GM19455 (cell line): ENCODE data around the gene LARP4B.

Experiments used
- ATAC-seq: cut with Tn5 transposase; IDR thresholded peaks from one replicate; pipeline ENCODE4 v1.9.1; 2021; ENCODE audit not compliant: unreplicated experiment

LARP4B gene

DNA sequence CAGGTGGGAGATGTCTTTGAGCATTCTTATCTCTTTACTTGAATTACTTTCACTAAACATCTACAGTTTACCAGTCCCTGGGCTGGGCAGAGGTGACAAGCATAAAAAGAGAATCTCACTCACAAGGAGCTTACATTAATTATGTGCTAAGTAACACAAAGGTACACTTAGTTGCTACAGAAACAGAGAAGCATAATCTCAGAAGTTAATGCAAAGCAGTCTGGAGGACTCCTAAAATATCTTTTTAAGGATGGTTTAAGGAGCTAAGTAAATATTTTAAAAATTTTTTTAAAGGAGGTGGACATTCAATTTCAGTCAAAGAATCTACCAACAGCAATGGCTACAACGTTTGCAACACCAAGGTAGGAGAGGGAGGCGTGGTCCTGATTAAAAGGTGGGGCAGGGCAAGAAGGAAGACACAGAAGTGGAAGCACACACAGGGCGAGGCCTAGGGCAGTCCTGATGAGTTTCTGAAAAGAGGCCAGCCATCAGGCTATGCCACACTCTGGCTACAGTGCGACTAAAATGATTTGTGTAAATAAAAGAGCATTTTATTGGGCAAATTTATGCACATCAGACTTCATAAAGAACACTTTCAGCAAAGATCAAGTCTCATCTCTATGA, 5.3 kb downstream of the LARP4B start:
- no peak for ATAC-seq

DNA sequence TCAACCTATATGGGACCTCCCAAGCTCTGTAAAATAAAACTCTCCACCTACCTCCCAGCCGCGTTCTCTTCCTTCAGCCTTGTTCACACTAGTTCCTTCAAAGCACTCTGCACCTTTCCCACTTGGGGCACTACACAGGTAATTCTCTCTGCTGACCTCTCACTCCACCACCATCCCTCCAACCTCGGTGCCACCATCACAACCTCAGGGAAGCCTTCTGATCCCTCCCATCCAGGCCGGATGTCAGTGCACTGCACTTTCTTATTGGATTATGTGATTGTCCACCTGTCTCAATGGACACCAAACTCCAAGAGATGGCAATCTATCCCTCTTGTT, 7.0 kb downstream of the LARP4B start:
- ATAC-seq: no peak

DNA sequence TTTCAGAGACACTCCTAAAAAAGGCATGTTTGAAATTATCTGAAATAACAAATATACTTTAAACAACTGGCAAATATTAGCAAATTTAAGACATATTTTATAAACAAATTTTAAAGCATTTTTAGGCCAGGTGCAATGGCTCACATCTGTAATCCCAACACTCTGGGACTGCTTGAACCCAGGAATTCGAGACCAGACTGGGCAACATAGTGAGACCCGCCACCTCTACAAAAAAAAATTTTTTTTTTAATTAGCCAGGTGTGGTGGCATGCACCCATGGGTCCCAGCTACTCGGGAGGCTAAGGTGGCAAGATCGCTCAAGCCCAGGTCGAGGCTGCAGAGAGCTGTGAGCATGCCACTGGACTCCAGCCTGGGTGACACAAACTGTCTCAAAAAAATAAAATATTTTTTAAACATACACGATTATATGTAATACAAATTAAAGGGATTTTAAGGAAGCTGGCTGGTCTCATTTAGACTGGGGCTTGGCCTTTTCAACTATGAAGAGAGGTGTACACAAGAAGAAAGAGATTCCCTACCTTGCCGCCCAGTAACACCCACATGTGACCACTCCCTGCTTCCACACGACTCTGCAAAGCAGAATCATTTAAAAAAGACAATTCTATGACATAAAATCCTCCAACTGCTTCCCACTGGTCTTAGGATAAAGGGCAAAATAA, 7.5 kb downstream of the LARP4B start:
- ATAC-seq: no peak

DNA sequence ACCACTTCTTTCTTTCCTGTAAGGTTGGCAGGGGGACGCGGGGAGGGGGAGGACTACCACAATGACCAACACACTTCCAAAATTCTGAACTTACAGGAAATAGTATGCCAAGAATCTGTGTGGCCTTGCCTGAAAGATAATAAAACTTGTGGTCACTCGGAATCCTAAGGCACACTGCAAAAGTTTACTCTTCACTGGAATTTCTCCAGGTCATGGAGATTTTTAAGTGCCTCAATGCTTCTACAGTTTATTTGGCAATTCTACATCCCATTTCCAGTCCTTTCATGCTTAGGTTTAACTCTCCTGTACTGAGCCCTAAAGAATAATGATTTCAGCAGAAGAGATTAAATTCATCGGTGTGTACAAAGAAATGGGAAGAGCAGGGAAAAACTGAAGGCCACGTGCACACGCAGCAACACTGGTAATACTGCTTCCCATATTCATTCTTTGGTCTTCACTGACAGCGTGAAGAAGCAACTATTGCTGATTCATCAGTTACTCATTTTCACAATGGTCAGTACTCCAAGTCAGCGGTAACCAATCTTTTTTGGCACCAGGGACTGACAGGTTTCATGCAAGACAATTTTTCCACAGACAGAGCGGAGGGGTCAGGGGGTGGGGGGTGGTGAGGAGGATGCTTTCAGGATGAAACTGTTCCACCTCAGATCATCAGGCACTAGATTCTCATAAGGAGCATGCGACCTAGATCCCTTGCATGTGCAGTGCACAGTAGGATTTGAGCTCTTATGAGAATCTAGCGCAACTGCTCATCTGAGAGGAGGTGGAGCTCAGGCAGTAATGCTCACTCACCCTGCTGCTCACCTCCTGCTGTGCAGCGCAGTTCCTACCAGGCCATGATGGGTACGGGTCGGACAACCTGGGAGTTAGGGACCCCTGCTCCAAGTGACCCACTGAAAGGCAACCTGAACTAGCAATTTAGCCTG, 9.8 kb downstream of the LARP4B start:
- ATAC-seq: no peak

DNA sequence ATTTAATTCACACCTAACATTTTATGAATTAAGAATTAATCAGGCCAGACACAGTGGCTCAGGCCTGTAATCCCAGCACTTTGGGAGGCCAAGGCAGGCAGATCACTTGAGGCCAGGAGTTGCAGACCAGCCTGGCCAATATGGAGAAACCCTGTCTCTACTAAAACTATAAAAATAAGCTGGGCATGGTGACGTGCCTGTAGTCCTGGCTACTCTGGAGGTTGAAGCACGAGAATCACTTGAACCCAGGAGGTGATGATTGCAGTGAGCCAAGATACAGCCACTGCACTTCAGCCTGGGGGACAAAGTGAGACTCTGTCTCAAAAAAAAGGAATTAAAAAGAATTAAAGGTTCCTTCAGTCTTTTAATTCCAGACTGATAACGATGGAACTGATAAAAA, 11.1 kb downstream of the LARP4B start:
- no peak for ATAC-seq

DNA sequence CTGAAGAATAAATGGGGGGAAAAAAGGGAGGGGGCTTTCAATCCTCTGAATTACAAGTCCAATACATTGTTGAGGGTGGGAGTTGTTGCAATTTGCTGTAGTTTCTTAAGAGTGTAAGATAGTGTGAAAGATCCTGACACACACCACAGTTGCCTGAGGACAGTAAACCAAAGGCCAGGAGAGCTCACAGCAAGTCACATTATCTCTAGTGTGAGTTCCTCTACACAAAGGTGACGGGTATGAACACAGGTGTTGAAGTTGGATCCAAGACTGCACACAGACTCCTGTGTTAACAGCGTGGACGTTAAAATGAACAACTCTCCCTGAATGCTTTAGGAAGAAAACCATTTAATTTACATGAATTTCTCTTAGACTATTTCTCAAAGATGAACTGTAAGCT, 12.0 kb downstream of the LARP4B start:
- ATAC-seq: no peak

DNA sequence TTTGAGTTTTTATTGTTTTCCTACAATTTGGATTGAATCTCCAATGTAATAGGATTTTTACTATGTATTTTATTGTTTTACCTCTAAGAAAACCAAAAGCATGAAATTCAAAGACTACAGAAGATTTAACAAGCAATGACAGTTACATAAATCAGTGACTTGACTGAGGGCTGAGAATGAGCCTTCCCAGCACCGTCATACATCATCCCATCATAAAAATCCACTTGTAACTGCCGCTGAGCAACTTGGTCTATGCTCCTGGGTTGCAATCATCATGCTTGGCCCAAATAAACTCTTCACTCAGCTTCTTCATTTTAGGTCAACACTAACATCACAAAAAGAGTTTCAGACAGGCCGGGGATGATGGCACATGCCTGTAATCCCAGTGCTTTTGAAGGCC, 13.5 kb downstream of the LARP4B start:
- ATAC-seq: no peak

DNA sequence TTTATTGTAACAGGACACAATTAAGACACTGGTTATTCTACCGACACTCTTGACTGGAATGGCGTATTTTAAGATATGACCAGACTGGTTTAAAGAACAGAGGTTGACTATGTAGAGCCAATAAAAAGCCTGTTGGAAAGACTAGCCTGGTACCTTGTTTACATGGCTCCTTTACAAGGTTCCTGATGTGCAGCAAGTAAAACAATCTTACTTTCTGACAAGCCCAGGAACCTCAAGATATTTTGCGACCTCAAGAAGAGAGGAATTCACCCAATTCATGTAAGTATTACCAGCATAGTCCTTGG, 14.1 kb downstream of the LARP4B start:
- ATAC-seq: no peak

DNA sequence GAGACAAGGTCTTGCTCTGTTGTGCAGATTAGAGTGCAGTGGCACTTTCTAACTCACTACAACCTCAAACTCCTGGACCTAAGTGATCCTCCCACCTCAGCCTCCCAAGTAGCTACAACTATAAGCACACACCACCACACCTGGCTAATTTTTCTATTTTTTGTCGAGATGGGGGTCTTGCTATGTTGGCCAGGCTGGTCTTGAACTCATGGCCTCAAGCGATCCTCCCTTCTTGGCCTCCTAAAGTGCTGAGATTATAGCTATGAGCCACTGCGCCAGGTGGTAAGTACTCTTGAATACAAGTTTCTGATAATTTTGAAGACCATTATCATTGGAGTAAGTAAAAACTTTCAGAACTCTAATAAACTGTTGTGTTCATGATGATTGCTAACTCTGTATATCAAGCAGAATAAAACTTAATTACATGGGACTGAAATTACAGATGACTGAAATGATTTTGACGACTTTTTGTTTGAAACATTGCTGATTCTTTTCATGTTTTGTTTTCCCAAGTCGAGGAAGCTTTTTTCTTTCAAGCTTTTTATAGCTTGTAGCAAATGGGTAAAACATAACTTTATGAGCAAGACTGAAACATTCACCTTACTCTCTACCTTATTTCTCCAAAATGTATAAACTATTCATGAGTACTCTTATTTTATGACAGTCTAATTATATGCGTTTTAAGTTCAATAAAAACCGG, 14.6 kb downstream of the LARP4B start:
- ATAC-seq: no peak

DNA sequence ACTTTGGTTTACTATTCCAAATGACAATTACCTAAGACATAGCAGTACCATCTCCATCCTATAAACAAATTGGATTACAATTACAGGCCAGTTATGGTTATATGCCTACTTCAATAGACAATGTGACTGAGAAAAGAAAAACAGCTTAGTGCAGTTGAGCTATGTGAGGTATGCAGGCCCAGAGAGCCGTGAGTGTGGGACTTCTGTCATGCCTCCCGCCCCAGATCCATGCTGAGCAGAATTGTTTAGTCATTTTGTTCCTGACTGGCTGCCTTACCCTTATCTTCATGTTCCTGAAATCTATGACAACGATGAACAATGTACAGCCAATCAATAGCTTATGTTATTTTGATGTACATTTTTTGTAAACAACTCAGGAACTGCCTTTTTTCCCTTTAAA, 21.7 kb downstream of the LARP4B start:
- ATAC-seq: no peak

DNA sequence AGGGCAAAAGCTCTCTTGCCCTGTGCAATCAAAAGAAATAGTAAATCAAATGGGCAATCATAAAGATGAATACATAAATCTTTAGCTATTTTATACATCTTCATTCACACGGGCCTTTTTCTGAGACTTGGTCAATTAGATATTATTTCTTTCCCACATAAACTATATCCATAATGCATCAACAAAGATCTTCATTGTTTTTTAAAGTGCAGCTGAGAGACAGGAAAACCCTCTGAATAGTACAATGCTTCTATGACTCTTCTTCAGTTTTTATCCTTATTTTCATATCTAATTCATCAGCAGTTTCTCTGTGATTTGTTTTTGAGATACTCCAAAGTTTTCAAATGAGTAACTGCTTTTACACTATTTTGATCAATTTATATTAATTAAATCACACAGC, 25.5 kb downstream of the LARP4B start:
- no peak for ATAC-seq

DNA sequence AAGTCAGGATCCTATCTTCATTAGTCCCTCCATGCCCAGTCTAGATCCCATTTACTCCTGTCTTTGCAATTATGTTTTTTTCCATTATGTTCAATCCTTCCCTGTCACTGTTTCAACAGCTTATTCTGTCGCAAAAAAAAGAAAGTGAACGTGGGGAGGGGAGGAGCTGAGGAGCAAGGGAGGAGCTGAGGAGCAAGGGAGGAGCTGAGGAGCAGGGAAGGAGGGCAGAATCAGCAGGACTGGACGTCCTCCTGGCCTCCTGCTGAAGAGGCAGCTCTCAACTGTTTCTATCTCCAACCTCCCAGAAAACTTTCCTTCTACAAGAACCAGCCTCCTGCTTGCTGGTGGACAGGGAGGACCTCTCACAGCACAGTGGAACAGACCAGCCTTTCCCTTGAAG, 26.0 kb downstream of the LARP4B start:
- no peak for ATAC-seq

DNA sequence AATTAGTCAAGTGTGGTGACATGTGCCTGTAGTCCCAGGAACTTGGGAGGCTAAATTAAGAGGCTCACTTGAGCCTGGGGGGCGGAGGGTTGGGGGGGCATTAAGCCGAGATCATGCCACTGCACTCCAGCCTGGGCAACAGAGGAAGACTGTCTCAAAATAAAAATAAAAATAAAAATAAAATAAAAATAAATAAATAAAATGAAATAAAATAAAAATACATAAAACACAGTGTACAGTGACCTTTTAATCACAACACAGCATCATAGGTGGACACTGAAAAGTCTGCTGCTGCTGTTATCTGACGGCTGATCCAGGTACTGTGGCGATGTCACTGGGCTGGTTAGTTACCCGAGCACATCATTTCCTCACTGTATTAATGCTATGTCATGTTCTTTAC, 27.1 kb downstream of the LARP4B start:
- no peak for ATAC-seq

DNA sequence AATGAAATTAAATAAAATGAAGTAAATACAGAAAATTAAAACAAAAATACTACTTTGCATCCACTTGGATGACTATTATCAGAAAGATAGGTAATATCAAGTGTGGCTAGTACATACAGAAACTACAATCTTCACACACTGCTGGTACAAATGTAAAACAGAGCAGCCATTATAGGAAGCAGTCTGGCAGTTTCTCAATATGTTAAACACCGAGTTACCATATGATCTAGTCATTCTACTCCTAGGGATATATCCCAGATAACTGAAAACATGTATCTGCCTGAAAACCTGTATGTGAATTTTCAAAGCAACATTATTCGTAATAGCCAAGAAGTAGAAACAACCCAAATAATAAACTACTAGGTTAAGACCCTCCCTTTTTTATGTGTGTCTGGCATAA, 33.4 kb downstream of the LARP4B start:
- ATAC-seq: no peak

DNA sequence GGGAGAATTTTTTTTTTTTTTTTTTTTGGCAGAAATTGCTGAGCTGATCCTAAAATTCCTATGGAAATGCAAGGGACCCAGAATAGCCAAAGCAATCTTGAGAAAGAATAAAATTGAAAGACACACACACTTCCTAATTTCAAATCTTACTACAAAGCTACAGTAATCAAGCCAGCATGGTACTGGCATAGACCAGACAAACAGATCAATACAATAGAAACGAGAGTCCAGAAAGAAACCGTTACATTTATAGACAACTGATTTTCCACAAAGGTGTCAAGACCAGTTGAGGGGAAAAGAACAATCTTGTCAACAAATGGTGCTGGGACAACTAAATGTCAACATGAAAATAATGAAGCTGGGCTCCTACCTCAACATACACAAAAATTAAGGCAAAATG, 34.5 kb downstream of the LARP4B start:
- no peak for ATAC-seq

DNA sequence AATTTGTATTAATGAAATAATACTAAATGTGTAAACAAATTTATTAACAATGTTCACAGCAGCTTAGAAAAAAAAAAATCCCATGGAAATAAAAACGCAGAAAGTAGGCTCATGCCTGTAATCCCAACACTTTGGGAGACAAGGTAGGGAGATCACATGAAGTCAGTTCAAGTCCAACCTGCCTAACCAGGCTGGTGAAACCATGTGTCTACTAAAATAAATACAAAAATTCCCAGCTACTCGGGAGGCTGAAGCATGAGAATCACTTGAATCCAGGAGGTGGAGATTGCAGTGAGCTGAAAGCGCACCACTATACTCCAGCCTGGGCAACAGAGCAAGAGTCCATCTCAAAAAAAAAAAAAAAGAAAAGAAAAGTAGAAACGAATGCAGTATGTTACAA, 36.2 kb downstream of the LARP4B start:
- no peak for ATAC-seq

DNA sequence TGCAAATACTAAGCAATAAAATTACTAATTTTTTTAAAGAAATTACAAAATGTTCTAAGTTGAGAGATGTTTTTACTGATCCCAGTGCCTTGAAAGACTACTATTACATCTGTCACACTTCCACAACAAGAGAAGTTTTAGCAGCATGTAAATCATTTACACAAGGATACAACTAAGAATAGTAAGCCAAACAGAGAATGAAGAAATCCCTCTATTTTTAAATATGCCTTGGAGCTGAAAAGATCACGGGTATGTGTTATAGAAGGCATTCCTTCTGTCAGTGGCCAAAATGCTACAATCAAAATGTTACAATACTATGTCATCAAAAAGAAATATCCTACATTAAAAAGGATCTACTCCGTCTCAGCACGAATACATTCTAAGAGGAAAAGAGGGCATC, 52.6 kb downstream of the LARP4B start:
- ATAC-seq: no peak

DNA sequence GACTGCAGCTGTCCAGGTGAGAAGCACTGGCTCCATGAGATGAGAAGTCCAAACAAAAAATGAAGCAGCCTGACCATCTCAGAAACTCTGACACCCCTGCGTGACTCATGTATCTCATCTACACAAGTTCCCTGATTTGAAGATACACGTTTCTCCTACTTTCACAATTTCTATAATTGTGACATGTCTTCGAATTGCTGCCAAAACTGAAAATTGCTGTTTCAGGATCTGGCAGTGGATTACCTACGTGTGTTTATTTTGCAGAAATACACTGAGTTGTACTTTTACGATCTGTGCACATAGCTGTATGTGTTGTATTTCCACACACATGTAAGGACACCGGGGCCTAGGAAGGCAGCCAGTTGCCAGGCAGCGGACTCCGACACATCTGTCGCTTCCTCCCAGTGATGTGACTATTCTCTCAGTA, 53.2 kb downstream of the LARP4B start:
- no peak for ATAC-seq

DNA sequence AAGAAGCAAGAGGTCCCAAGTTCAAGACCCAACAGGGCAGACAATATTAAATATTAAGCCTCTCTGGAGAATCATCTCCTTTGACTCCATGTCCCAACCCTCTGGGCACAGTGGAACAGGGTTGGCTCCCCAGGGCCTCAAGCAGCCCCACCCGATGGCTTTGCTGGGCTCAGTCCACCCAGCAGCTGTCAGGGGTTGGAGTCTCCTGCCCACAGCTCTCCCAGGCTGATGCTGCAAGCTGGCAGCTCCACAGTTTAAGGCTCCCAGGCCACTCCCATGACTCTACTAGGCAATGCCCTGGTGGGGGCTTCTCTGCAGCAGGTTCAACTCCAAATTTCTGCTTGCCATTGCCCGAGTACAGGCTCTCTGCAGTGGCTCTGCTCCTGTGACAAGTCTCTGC, 55.1 kb downstream of the LARP4B start:
- ATAC-seq: no peak

DNA sequence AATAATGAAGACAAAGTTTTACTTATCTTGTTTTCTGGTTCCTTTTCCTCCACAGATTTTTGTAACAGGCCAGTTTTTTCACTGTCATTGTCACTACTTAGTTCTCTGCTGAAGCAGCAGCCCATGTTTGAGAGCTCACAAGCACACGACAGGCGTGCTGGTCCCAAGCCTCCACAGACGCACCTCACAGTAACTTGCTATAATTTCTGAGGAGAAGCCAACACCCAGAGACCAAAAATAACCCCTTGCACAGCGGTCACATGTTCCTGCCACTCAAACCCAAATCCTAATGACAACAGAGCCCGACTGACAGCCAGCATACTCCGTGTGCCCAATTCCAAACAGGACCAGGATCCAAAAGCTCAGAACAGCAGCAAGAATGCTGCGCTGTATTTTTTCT, 58.5 kb downstream of the LARP4B start:
- no peak for ATAC-seq

DNA sequence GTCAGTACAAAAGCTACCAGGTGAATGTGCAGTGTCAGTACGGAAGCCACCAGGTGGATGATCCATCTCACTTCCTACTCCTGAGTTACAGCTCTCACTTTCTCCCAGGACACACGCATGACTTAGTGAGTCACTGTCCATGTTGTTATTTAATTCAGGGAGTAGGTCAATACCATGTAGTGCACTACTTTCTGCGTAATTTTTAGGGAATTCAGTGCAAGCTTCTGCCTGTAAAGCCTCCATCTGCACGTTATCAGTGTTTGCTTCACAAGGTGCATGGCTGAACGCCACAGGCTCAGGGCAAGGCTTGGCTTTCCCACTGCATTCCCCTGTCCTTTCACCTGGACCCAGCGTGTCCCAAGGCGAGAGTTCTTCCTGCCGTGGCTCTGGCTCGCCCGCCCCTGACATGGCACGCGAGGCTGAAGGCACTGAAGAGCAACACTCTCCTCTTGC, 59.5 kb downstream of the LARP4B start:
- no peak for ATAC-seq
